ENCODE results near the gene SLC40A1.

- TF ChIP-seq CTCF (conservative IDR thresholded peaks at IDR 0.05 in 1 of 2, IDR thresholded peaks at IDR 0.05 in 1 of 2; ENCODE audit: low read depth in 1 of 2, low read length in 2 of 2) (no peak), EZH2 (IDR thresholded peaks at IDR 0.05; ENCODE audit: low read length, missing control alignments) (no peak)
Observed at GRCh38 chr2:189552991-189553404, 27.6 kb downstream of the SLC40A1 start.
